OCI-LY3 (cell line): ENCODE results near the gene SSR3.
"Not testable (repeated sequence)": the region's sequence is repeated elsewhere in the genome, so short reads cannot be mapped to it uniquely, and the experiment has no call there.

Experiments used
- H2AFZ ChIP-seq: fragments of 200-600, 300-600 bp; shearing (Covaris generic); 2 replicates; pipeline ENCODE4 v1.6.0; 2014; ENCODE audit warnings: antibody characterized with exemption, low read depth, low read length
- H3K27ac ChIP-seq: fragments of 200-600, 300-600 bp; sonication (generic); 2 replicates; pipeline ENCODE4 v1.5.1; 2014; ENCODE audit warnings: mild to moderate bottlenecking, low read length, moderate library complexity, mixed read lengths
- H3K27me3 ChIP-seq: fragments of 200-600, 300-600 bp; sonication (generic); 2 replicates; pipeline ENCODE4 v1.6.1; 2014; ENCODE audit warnings: low read depth, low read length, mixed read lengths
- H3K36me3 ChIP-seq: fragments of 200-600, 300-600 bp; sonication (generic); replicated peaks from 2 replicates; pipeline ENCODE3; 2014; ENCODE audit warnings: low read depth, low read length, mixed read lengths
- H3K4me1 ChIP-seq: fragments of 300-600, 200-600 bp; sonication (generic); 2 replicates; pipeline ENCODE4 v1.6.1; 2014; ENCODE audit warnings: low read length, mixed read lengths
- H3K4me2 ChIP-seq: fragments of 200-600, 300-600 bp; sonication (generic); 2 replicates; pipeline ENCODE4 v1.6.1; 2014; ENCODE audit warnings: low read length, mixed read lengths
- H3K4me3 ChIP-seq: fragments of 300-600, 200-600 bp; sonication (generic); 2 replicates; pipeline ENCODE4 v1.5.1; 2014; ENCODE audit warnings: antibody characterized with exemption, mild to moderate bottlenecking, low read length, moderate library complexity
- H3K79me2 ChIP-seq: fragments of 300-600, 200-600 bp; shearing (Covaris generic); 2 replicates; pipeline ENCODE4 v1.6.1; 2014; ENCODE audit warnings: mild to moderate bottlenecking, low read length, mixed read lengths
- H3K9ac ChIP-seq: fragments of 300-600, 200-600 bp; shearing (Covaris generic); 2 replicates; pipeline ENCODE4 v1.6.0; 2014; ENCODE audit warnings: mild to moderate bottlenecking, low read length, moderate library complexity
- H3K9me3 ChIP-seq: fragments of 200-600, 300-600 bp; shearing (Covaris generic); 2 replicates; pipeline ENCODE4 v1.6.1; 2014; ENCODE audit warnings: low read length, mixed read lengths; ENCODE audit not compliant: insufficient read depth
- H4K20me1 ChIP-seq: fragments of 200-600, 300-600 bp; sonication (generic); 2 replicates; pipeline ENCODE4 v1.6.1; 2016; ENCODE audit warnings: low read length, mixed read lengths; ENCODE audit not compliant: insufficient read depth
- CTCF ChIP-seq: fragments of 200-600, 300-600 bp; sonication (generic); IDR thresholded peaks from 2 replicates; pipeline ENCODE4 v1.5.1; 2014; ENCODE audit warnings: antibody characterized with exemption, low read length, low read depth
- EZH2phosphoT487 ChIP-seq: fragments of 200-600 bp; shearing (Covaris generic); IDR thresholded peaks from 2 replicates; pipeline ENCODE4 v1.6.1; 2018; ENCODE audit warnings: antibody characterized with exemption, mixed run types, low read depth

SSR3 gene

DNA sequence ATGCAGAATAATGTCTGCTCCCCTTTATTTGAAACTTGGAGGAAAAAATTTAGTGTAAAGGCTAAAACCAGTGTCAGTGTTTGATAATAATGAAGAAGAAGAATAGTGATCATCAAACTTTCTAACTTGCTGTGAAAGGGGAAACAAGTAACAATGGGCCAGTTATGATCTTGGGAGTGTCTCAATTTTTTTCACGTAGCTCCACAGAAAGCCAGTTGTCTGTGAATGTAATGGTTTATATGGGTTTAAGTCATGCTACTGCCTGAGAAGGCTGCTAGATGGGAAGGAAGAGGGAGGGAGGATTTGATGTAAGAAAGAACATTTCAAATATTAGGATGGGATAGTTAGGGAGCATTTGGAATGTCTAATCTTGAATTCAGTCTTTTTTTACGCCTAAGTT, 21.1 kb upstream of the SSR3 start:
- peaks cover 3% of the 10 kb centered on the region; the same call in 1 of the 2 replicates for H3K4me1 ChIP-seq
- no peaks in the 10 kb centered on the region for H3K79me2 ChIP-seq
- no peaks in the 10 kb centered on the region for H4K20me1 ChIP-seq
- no peaks in the 10 kb centered on the region for H3K9me3 ChIP-seq
- no peaks in the 10 kb centered on the region; the same call in 1 of the 2 replicates for H3K27me3 ChIP-seq
- no peak overlapping the region for H3K4me3 ChIP-seq
- no peak for TF ChIP-seq CTCF
- no peak for TF ChIP-seq EZH2phosphoT487
- H2AFZ ChIP-seq: no peak overlapping the region
- no peak overlapping the region for H3K9ac ChIP-seq
- H3K27ac ChIP-seq: no peak overlapping the region
- no peaks in the 10 kb centered on the region for H3K36me3 ChIP-seq
- H3K4me2 ChIP-seq: no peak overlapping the region

GRCh38 chr3:156575641-156576040, 20.7 kb upstream of the SSR3 start:
- H3K4me1 ChIP-seq: peaks cover 3% of the 10 kb centered on the region; the same call in 1 of the 2 replicates
- H3K9me3 ChIP-seq: no peaks in the 10 kb centered on the region
- no peak overlapping the region for H2AFZ ChIP-seq
- no peak overlapping the region for H3K4me2 ChIP-seq
- no peaks in the 10 kb centered on the region; the same call in 1 of the 2 replicates for H3K27me3 ChIP-seq
- H3K36me3 ChIP-seq: no peaks in the 10 kb centered on the region
- no peak overlapping the region for H3K27ac ChIP-seq
- no peak overlapping the region for H3K9ac ChIP-seq
- H3K4me3 ChIP-seq: no peak overlapping the region
- no peaks in the 10 kb centered on the region for H3K79me2 ChIP-seq
- no peaks in the 10 kb centered on the region for H4K20me1 ChIP-seq
- TF ChIP-seq EZH2phosphoT487: no peak
- no peak for TF ChIP-seq CTCF

GRCh38 chr3:156569881-156570280, 15.0 kb upstream of the SSR3 start:
- H3K9ac ChIP-seq, H2AFZ ChIP-seq, H3K4me3 ChIP-seq, H3K36me3 ChIP-seq, H3K79me2 ChIP-seq, H3K9me3 ChIP-seq, H4K20me1 ChIP-seq, H3K4me2 ChIP-seq, H3K27ac ChIP-seq, H3K4me1 ChIP-seq, H3K27me3 ChIP-seq: not testable (repeated sequence)

- not testable (repeated sequence) for H3K79me2 ChIP-seq, H3K4me2 ChIP-seq, H3K4me3 ChIP-seq, H3K4me1 ChIP-seq, H3K36me3 ChIP-seq, H3K9ac ChIP-seq, H3K27ac ChIP-seq, H4K20me1 ChIP-seq, H3K27me3 ChIP-seq, H2AFZ ChIP-seq, H3K9me3 ChIP-seq
These were observed 14.1 kb upstream of the SSR3 start for GRCh38 chr3:156569016-156569415.

DNA sequence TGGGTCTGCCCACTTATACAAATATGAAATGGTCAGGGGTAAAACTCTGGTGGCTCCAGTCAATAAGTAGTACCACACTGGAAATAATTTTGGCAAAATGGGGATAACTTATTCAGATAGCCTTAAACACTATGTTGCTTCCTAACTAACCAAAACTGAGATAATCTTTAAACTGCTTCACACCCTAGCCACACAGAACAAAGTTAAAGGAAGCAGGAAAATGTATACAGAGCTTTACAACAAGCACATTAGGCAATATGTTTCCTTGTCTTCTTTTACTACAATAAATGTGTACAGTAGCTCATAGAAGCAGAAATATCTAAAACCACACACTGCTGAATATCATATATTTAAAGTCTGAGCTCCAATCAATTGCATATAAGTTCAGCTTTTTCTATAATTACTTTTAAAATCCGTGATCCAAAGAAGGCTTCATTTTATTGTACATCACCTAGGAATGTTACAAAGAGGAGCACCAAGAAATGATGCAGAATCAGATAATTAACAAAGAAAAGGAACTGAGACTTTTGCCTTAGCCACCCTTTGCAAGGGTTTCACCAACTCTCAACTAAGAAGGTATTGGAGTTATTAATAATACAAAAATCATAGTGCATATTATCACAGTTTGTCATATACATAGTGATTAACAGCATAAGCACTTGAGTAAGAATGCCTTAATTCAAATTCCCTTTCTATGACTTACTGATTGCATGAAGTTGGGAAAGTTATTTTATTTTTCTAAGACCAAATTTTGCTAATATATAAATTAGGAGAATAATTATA, 9.2 kb upstream of the SSR3 start:
- no peak overlapping the region for H3K4me2 ChIP-seq
- TF ChIP-seq CTCF: no peak
- TF ChIP-seq EZH2phosphoT487: no peak

DNA sequence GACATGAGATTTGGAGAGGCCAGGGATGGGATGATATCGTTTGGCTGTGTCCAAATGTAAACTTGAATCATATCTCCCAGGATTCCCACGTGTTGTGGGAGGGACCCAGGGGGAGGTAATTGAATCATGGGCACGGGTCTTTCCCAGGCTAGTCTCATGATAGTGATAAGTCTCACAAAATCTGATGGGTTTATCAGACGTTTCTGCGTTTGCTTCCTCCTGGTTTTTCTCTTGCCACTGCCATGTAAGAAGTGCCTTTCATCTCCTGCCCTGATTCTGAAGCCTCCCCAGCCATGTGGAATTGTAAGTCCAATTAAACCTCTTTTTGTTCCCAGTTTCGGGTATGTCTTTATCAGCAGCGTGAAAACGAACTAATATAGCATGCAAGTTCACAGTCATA, 7.6 kb upstream of the SSR3 start:
- not testable (repeated sequence) for H2AFZ ChIP-seq, H3K79me2 ChIP-seq, H3K4me3 ChIP-seq, H3K27ac ChIP-seq, H3K9ac ChIP-seq, H3K9me3 ChIP-seq, H3K27me3 ChIP-seq, H3K36me3 ChIP-seq, H4K20me1 ChIP-seq, H3K4me2 ChIP-seq
- peaks cover 23% of the 10 kb centered on the region for H3K4me1 ChIP-seq

More for the DNA sequence above, 9.2 kb upstream of the SSR3 start:
- peaks cover 5% of the 10 kb centered on the region for H3K36me3 ChIP-seq
- H3K4me1 ChIP-seq: peaks cover 23% of the 10 kb centered on the region
- no peaks in the 10 kb centered on the region for H3K27me3 ChIP-seq
- no peaks in the 10 kb centered on the region for H3K79me2 ChIP-seq
- no peak overlapping the region for H3K9ac ChIP-seq
- H2AFZ ChIP-seq: no peak overlapping the region
- H3K27ac ChIP-seq: no peak overlapping the region
- H3K4me3 ChIP-seq: no peak overlapping the region
- no peaks in the 10 kb centered on the region for H4K20me1 ChIP-seq
- peaks cover 7% of the 10 kb centered on the region; the same call in 1 of the 2 replicates for H3K9me3 ChIP-seq
